ENCODE measurements around the gene ANKRD11.
A peak's percentile ranks its signal among the peaks of the same experiment; 100 is the strongest.
"Not testable (repeated sequence)": the region's sequence is repeated elsewhere in the genome, so short reads cannot be mapped to it uniquely, and the experiment has no call there.

The ANKRD11 gene

DNA sequence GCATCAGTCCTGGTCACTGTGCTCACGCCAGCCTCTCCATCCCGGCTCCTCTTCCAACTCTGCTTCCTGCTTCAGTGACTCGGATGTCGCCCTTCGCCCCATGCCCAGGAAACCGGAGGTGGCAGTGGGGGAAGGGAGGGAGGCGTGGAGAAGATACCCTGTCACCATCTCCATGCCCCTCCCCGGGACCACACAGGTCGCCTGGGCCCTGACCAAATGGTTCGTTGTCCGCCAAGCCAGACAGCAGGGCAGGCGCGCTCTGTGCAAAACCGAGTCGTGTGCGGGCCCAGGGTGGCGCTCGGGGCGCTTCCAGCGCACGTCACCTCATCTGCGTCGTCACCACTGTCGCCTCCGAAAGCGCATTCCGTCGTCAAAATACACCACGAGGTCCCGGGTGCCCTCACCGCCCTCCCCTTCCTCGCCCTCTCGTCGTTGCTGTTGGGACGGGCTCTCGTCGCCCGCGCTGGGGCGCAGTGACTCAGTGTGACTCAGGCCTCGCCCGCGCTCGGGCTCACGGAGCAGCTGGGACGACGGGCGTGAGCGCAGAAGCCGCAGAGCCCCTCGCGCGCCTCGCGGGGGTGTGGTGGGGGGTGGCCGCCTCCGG lies 233.6 kb downstream of the ANKRD11 start:
- peak; percentile 71 for DNase-seq

DNA sequence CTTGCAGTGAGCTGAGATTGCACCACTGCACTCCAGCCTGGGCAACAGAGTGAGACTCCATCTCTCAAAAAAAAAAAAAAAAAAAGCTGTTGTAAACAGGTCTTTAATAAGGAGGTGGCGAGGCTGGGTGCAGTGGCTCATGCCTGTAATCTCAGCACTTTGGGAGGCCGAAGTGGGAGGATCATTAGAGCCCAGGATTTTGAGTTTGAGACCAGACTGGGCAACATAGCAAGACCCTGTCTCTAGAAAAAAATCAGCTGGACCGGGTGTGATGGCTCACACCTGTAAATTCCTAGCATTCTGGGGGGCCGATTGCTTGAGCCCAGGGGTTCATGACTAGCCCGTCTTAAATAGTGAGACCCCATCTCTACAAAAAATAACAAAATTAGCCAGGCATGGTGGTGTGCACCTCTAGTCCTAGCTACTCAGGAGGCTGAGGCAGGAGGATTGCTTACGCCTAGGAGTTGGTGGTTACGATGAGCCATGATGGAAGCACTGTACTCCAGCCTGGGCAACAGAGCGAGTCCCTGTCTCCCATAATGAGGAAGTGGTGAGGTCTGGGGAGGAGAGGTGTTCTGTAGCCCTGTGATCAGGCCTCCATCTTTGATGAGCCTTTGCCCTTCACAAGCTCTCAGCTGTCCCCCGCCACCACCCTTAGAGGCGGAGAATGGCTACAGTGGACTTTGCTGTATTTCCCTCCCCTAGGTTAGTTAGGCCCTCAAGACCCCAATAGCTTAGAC lies 236.6 kb downstream of the ANKRD11 start:
- no peak for DNase-seq

DNA sequence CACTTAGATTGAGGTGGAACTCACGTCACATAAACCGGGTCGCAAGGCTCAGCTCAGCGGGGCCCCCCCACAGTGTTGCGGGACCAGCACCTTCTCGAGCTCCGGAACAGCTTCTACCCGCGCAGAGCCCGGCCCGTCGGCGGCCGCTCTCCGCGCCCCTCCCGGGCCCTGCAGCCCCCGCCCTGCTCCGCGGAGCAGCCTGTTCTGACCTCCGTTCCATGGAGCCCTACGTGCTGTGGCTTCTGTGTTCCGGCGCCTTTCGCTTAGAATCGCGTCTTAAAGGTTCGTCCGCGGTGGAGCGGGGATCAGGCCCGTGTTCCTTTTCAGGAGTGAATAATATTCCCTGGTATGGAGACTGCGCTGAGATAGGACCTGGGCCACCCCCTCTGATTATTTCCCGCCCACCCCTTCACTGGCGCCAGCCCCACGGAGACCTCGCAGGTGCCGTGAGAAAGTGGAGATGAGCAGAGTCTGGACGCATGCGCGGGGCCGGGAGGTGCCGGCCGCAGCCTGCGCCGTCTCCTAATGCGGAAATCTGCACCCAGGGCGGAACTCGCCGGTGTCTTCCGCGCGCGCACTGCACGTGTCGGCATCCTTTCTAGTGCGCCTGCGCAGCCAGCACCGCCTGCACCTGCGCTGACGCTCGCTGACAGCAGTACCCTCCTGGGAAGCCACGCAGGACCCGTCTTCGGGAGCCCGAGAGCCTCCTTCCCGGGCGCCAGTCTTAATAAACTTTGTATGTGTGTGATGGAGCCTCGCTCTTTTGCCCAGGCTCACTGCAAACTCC lies 242.0 kb downstream of the ANKRD11 start:
- no peak for DNase-seq

DNA sequence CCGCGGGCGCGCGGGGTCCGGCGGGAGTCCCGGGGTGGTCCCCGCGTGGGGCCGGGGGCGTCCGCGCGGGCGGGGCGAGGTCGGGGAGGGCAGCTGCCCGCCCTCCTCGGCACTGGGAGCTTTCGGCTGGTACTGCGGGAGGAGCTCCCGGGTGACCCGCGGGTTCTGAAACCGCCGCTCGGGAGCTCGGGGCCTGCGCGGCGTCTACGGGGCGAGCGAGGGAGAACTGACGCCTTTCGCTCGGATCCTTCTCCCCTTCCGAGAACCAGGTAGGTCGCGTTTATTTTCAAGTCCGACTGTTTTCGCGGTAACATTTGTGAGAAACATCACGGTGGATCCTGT lies 242.7 kb downstream of the ANKRD11 start:
- not testable (repeated sequence) for DNase-seq

DNA sequence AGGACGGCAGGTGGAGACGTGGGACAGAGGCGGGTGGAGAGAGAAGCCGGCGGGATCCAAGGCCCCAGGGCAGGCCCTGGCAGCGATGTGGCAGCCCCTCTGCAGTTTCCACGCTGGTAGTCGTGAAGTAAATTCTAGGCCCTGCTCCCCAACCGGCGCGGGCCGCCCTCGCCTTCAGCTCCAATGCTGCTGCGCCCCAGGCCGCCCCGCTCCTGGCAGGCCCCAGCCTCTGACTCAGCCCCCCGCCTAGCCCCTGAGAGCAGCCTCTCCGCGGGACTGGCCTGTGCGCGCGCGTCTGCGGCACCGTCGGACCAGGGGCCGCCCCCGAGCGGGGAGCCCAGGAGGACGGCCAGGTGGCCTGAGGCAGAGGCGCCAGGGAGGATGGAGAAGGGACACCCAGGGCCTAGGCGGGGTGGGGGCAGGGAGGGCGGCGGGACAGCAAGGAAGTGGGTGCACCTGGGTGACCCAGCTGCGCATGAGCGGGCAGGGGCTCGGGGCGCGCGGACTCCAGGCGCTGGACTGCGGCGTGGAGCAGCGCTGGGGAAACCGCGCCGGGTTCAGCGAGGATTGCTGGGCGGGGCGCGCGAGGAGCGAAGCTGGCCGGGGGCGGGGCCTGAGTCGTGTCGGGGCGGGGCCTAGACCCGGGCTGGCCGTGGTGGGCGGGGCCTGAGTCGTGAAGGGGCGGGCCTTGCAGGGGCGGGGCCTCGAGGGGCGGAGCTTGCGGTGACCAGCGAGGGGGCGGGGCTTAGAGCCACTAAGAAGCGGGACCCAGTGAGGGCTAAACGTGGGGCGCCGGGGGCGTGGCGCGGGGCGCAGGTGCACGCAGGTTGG lies 243.2 kb downstream of the ANKRD11 start:
- peak; percentile 79 for DNase-seq

DNA sequence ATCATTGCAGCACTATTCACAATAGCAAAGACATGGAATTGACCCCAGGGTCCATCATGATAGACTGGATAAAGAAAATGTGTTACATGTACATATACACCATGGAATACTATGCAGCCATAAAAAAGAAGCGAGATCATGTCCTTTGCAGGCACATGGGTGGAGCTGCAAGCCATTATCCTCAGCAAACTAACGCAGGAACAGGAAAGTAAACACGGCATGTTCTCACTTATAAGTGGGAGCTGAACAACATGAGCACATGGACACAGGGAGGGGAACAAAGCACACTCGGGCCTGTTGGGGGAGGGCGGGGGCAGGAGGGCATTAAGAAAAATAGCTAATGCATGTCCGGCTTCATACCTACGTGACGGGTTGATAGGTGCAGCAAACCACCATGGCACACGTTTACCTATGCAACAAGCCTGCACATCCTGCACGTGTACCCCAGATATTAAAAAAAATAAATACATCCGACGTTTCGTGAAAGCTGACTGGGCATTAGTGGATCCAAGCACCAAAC lies 243.9 kb downstream of the ANKRD11 start:
- DNase-seq: no peak

DNA sequence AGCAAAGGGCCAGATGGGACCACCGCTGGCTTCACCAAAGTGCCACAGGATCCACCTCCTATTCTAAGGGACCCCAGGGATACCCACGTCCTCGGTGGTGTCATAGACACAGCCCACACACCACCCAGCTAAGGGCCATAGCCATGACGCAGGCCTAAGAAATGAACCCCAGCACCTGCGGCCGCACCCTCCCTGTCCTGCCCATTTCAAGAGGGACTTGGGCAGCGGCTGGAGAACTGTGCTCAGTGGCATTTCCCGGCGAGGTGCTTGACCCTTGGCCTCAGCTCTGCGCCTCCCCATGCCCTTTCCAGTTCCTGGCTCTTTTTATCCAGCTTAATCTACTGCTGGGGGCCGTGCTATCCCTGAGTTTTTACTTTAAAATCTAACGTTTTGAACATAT lies 245.6 kb downstream of the ANKRD11 start:
- no peak for DNase-seq

DNA sequence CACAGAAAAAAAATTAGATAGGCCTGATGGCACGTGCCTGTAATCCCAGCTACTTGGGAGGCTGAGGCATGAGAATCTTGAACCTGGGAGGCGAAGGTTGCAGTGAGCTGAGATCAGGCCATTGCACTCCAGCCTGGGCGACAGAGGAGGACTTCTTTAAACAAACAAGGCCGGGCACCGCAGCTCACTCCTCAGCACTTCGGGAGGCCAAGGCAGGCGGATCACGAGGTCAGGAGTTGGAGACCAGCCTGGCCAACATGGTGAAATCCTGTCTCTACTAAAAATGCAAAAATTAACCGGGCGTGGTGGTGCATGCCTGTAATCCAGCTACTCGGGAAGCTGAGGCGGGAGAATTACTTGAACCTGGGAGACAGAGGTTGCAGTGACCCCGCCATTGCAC lies 246.1 kb downstream of the ANKRD11 start:
- not testable (repeated sequence) for DNase-seq

DNA sequence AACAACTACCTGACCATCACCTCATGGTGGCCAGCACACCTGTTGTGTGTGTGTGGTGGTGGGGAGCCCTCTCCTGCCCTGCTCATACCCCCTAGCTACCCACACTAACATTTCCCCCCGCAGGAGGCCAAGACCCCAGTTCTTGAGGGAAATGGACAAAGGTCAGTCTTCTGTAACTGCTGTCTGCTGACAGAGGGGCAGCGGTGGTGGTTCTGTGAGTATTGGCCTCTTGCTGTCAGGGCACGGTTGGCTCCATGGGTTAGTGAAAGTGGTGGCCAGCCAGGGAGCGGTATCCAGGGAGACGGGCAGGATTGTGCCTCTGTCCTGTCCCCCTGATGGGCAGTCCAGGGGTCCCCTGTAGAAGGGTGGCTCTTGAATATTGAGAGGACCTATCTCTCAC lies 246.7 kb downstream of the ANKRD11 start:
- DNase-seq: no peak

DNA sequence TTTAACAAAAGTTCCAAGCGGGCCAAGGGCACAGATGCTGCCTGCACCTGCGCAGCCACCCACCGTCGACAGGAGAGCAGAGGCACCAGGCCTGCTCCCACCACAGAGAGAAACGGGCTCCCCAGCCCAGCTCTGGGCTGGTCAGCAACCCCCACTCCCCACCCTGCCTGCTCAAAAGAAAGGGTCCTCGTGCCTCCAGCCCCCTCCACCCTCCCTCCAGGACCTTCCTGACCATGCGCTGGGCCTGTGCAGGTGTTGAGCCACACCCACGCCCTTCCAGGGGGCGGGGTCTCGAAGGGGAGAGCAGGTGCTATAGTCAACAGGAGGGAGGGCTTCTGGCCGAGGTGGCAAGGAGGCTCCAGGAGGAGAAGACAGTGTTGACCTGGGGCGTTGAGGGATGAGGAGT lies 247.6 kb downstream of the ANKRD11 start:
- no peak for DNase-seq

DNA sequence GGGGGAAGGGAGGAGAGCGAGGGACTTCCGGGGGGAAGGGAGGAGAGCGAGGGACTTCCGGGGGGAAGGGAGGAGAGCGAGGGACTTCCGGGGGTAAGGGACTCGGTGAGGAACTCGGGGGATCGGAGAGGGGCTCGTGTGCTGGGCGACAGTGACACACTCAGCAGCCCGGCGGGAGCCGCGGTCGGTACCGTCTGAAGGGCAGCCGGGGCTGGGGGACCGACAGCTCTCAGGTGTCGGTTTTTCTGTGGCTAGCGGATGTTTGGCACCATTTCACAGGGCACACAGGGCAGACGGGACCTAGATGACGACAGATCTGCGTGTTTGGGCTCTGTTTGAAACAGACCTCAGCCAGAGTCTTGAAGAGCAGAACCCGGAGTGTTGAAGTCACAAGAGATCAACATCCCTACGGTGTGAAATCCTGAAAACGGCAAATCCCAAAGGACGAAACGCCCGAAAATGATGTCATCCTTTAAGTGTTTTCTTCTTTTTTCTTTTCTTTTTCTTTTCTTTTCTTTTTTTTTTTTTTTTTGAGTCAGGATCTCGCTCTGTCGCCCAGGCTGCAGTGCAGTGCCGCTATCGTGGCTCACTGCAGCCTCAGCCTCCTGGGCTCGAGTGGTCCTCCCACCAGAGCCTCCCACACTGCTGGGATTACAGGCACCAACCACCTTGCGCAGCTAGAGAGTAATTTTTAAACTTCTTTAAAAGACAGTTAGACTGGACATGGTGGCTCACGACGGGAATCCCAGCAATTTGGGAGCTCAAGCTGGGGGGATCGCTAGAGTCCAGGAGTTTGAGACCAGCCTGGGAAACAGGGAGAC lies 249.0 kb downstream of the ANKRD11 start:
- peak; percentile 75 for DNase-seq

DNA sequence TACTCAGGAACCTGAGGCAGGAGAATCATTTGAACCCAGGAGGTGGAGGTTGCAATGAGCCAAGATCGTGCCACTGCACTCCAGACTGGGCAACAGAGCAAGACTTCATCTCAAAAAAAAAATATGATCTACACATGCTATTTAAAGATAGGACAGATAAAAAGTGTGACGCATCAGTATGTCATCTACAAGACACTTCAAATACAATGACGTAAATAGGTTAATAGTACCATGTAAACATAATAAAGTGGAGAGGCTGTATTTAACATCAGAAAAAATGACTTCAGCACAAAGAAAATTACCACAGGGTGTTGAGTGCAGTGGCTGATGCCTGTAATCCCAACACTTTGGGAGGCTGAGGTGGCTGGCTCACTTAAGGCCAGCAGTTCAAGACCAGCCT lies 252.6 kb downstream of the ANKRD11 start:
- no peak for DNase-seq

DNA sequence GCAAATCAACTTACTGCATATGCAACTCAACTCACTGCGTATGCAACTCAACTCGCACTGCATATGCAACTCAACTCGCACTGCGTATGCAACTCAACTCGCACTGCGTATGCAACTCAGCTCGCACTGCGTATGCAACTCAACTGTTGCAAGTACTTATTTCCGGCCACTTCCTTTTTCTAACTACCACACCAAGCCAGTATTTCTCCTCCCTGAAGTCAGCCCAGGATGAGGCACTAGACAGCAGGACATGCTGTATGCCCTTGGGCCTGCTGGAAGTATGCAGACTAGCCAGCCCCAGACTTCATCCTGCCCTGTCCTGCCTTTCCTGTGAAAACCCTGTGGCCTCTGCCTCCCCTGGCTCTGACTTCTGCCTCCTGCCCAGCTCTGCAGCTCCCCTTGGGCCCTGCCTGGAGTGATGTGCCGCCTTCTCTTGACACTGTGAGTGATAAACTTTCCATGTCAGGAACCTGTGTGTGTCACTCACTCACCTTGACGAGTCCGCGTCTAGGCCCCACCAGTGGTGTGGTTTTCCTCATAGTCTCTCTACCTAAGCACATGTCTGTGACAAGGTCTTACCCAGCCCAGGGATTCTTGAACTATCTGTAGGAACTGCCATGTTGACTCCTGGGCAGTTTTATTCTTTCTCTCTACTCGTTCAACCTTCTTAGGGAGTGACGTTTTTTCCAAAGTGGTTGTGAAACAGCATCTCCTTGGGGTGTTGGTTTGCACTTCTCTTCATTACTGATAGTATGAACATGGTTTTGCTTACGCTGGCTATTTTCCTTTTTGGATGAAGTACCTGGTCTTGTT lies 256.5 kb downstream of the ANKRD11 start:
- DNase-seq: no peak

DNA sequence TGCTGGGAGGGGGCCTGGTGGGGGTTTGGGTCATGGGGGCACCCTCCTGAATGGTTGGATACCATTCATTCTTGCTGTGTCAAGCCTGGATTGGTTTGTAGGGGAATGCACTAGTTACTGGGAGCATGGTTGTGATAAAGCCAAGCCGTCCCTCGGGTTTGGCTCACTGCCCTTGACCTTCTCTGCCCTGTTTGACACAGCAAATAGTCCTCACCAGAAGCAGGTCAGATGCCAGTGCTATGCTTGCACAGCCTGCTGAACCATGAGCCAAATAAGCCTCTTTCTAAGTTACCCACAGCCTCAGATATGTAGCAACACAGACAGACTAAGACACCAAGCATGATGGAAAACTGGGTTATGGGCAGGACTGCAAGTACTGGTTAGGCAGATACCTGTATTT lies 258.3 kb downstream of the ANKRD11 start:
- no peak for DNase-seq

DNA sequence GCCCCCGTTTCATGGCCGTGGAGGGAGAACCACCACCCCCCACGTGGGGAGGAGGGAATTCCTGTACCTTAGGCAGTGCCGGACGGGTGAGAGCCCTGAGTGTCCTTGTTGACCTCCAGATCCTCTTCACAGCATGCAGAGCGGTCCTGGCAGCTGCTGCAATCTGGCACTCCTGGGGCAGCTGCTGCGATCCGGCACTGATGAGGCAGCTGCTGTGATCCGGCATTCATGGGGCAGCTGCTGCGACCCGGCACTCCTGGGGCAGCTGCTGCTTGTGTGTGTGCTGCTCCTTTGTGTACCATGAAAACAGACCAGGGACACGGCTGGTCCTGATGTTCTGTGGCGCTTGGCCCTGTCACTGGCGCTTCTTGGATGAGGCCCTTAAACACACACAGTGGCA lies 260.1 kb downstream of the ANKRD11 start:
- no peak for DNase-seq

DNA sequence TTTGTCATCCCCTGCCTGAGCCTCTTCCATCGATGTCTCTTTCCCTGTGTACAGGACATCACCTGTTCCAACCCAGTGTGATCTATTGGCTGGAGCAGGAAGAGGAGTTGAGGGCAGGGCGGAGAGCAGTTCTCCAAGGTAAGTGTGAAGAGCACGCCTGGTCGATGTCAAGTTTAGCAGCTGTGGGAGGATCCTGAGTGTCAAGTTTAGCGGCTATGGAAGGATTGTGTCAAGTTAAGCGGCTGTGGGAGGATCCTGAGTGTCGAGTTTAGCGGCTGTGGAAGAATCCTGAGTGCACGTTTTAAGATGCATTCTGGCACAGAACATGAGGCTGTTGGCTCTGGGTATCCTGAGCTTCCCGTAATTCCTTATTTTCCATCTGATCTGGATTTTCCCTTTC lies 265.7 kb downstream of the ANKRD11 start:
- no peak for DNase-seq

DNA sequence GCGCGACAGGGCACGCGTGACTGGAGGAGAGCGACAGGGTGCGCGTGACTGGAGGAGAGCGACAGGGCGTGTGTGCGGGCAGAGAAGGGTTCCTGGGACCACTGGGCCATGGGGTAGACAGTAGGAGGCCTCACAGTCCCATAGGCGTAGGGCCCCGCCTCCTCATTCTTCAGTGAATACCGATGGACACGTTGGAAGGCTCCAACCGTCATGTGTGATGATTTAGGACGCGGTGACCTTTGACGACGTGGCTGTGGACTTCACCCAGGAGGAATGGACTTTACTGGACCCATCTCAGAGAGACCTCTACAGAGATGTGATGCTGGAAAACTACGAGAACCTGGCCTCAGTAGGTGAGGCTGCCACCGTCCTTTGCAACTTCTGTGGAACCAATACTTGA lies 267.4 kb downstream of the ANKRD11 start:
- no peak for DNase-seq

DNA sequence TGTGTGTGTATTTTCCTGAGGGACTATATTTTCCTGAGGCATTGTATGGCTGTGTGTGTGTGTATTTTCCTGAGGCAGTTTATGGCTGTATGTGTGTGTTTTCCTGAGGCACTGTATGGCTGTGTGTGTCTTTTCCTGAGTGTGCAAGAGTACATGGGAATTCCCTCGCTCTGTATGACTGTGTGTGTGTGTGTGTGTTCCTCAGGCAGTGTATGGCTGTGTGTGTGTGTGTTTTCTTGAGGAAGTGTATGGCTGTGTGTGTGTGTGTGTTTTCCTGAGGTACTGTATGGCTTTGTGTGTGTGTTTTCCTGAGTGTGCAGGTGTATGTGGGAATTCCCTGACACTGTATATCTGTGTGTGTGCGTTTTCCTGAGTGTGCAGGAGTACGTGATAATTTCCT lies 268.8 kb downstream of the ANKRD11 start:
- no peak for DNase-seq

DNA sequence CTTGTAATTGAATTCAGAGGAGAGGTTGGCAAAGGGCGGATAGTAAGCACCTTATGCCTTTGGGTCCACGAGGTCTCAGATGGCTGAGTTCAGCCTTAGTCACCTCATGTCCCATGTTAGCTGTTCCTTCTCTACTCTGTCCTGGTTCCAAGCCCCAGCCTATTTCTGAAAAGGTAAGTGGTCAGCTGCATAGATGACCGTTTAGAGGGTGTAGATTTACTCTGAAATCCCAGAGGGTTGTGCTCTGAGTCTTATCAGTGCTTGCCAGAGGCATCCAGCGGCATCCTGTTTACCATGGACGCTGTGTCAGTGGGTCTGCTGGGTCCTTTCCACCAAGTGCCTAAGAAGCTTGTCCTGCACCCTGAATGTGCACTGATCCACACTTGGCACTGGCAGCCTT lies 271.0 kb downstream of the ANKRD11 start:
- no peak for DNase-seq
